ENCODE data around the gene EGFL8.
A peak's percentile ranks its signal among the peaks of the same experiment; 100 is the strongest.
"Not testable (repeated sequence)": the region's sequence is repeated elsewhere in the genome, so short reads cannot be mapped to it uniquely, and the experiment has no call there.

The EGFL8 gene

GRCh38 chr6:32164295-32164694 is at the start of gene EGFL8:
TSS of gene EGFL8 (plus strand) at chr6:32164595. CDS start at chr6:32166166, 1,571 bp downstream.
- no peak for DNase-seq

GRCh38 chr6:32114796-32115195 is 49.6 kb upstream of the EGFL8 start:
- DNase-seq = no peak

- no peak for DNase-seq
Measured at GRCh38 chr6:32115623-32116022, 48.8 kb upstream of the EGFL8 start.

GRCh38 chr6:32116674-32117073 is 47.7 kb upstream of the EGFL8 start:
- no peak for DNase-seq

GRCh38 chr6:32117461-32117860 is 46.9 kb upstream of the EGFL8 start:
- no peak for DNase-seq

GRCh38 chr6:32118782-32119628 is 45.4 kb upstream of the EGFL8 start:
- peak; percentile 72 for DNase-seq

GRCh38 chr6:32120573-32121059 is 43.8 kb upstream of the EGFL8 start:
- no peak for DNase-seq

GRCh38 chr6:32123681-32124080 is 40.7 kb upstream of the EGFL8 start:
- no peak for DNase-seq

- no peak for DNase-seq
Measured at GRCh38 chr6:32126880-32127279, 37.5 kb upstream of the EGFL8 start.

GRCh38 chr6:32127409-32127716 is 37.0 kb upstream of the EGFL8 start:
- DNase-seq = no peak

GRCh38 chr6:32127717-32128592 is 36.4 kb upstream of the EGFL8 start, which contains the start of gene ATF6B:
TSS of gene ATF6B (minus strand) at chr6:32128246. CDS start at chr6:32128207, 39 bp downstream.
- peak; percentile 99 for DNase-seq

- no peak for DNase-seq
Measured at GRCh38 chr6:32128751-32129296, 35.6 kb upstream of the EGFL8 start.

GRCh38 chr6:32129297-32130088 is 34.9 kb upstream of the EGFL8 start:
- DNase-seq = no peak

- DNase-seq = no peak
Measured at GRCh38 chr6:32131439-32131948, 32.9 kb upstream of the EGFL8 start.

GRCh38 chr6:32132110-32132509 is 32.3 kb upstream of the EGFL8 start:
- DNase-seq = no peak

GRCh38 chr6:32133786-32134185 is 30.6 kb upstream of the EGFL8 start:
- DNase-seq = no peak

- DNase-seq = no peak
Measured at GRCh38 chr6:32137454-32137853, 26.9 kb upstream of the EGFL8 start.

GRCh38 chr6:32139590-32139989 is 24.8 kb upstream of the EGFL8 start:
- DNase-seq = no peak

- DNase-seq = no peak
Measured at GRCh38 chr6:32140420-32141046, 23.9 kb upstream of the EGFL8 start.

GRCh38 chr6:32144238-32144637 is 20.2 kb upstream of the EGFL8 start:
- DNase-seq = not testable (repeated sequence)

GRCh38 chr6:32146287-32146686 is 18.1 kb upstream of the EGFL8 start:
- DNase-seq = no peak

- no peak for DNase-seq
Measured at GRCh38 chr6:32146687-32147086, 17.7 kb upstream of the EGFL8 start.

Data from stimulated activated CD4-positive, alpha-beta T cell treated with anti-CD3 and anti-CD28 coated beads, Interleukin-4, amount 100 ng/mL, for 24 hours (primary cell).